Measurements from ENCODE around the gene OR52B2.

The OR52B2 gene

GRCh38 chr11:6170226-6170625 lies at the start of gene OR52B2:
TSS of gene OR52B2 (minus strand) at chr11:6170326. CDS start at chr11:6170326, 0 bp downstream.
- DNase-seq = no peak

DNA sequence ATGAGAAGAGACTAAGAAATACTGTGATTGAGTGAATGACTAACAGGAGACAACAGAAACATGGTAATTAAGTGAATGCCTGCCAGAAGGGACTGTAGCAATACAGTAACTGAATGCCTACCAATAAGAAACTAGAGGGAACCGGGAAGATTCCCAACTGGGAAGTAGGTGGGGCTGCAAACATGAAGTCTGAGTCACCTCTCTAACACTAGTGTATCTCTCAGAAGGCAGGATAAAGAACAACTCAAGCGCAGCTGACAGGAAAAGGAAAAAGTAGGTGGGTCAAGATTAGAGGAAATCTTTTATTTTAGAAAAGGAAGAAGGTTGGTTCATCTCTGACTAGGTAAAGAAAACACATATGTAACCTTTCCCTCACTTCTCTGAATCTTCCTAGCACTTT lies 49.2 kb upstream of the OR52B2 start:
- no peak for DNase-seq

GRCh38 chr11:6217722-6218121 lies 47.6 kb upstream of the OR52B2 start:
- no peak for DNase-seq

DNA sequence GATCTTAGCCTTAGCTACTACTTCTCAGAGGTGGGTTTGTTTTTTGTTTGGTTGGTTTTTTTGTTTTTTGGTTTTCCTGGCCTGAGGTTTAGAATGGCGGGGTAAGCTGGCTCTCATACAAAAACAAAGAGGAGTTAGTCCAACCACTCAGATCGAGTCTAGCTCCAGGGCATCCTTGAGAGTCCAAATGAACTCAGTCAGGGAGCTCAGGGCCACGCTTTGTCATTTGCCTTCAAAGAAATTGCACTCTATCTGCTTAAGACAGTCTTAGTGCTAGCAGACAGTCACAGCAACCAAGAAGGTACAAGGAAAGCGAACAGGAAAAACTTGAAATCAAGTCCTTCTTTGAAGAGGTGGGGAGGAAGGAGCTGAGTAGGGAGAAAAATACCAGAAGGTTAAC lies 46.4 kb upstream of the OR52B2 start:
- DNase-seq = no peak

DNA sequence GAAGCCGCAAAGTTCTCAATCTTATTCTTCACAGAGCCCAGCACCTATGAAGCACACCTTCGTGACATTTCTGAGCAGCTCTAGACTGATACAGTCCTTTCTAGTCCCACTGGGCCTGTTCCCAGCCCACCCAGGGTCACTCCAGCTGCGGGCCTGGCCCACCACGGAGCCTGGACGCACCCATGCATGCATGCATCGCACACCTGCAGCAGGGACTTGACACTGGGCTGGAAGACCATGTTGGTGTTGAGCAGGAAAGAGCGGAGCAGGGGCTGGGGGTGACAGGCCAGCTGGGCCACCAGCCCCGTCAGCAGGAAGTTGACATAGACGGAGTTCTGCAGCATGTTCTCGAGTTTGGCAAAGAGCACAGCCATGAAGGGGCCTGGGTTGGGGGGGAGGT lies 44.4 kb upstream of the OR52B2 start:
- DNase-seq = no peak

DNA sequence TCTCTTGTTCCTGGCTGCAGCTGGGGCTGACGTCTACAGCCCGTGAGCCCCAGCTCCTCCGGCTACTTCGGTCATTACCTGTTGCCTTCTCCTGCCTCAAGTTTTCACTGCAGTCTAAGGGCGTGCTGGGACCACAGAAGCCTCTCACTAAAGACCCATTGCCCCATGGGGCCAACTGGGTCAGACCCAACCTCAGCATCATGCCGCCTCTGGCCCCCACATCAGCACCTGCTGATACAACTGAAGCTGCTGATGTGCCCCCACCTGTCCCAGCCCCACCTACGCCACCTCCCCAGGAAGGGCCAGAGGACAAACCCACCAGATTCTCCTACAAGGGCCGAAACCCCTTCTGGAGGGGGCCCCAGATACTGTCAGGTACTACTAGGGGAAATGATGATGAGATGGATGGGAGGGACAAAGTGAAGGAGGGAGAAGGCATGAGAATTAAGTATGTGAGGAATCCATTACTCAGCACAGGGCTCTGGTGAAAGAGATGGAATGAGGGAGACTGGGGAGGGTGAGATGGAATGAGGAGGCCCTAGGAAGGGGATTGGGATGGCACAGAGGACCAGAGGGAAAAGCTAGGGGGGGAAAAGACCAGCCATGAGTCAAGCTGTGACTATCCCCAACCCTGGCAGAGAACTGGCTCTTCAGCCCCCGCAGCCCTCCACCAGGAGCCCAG lies 40.3 kb upstream of the OR52B2 start:
- no peak for DNase-seq

DNA sequence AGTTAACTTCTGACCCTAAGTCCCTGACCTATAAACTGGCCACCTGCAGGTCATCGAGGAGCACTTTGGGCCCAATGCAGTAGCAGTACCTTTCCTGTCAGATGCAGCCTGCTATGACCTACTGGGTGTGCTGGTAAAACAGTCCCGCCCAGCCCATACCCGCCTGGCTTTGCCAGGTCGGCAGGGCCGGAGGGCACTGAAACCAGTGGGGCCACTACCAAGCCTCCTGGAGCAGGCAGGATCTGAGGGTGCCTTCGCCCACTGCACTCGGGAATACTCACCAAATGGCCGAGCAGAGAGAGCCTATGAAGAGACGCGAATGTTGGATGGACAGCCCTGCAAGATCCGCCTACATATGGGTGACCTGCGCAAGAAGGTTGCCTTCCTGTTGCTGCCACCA lies 39.7 kb upstream of the OR52B2 start:
- DNase-seq = no peak

- no peak for DNase-seq
Measured at GRCh38 chr11:6206456-6207180, 36.5 kb upstream of the OR52B2 start.

- no peak for DNase-seq
Measured at GRCh38 chr11:6205366-6205765, 35.2 kb upstream of the OR52B2 start, which contains the start of gene C11orf42. TSS of gene C11orf42 (plus strand) at chr11:6205557. CDS start at chr11:6205616, 59 bp downstream.

GRCh38 chr11:6204706-6205105 lies 34.6 kb upstream of the OR52B2 start:
- DNase-seq = no peak

- no peak for DNase-seq
Measured at GRCh38 chr11:6203327-6203726, 33.2 kb upstream of the OR52B2 start.

DNA sequence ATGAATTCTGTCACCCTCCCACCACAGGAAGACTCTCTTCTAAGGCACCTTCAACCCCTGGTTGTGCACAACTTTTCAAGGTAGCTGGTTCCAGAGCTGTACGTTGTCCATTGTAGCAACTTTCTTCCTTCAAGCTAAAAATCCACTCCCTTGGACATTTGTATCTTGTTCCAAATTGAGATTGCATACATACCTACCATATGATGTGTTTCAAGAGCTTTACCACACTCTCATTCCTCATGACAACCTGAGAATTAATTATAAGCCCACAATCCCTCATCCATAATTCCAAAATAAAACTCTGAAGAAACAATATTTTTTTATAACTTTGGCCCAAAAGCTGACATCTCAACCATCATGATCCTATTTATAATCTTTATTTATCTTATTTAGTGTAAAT lies 31.9 kb upstream of the OR52B2 start:
- no peak for DNase-seq

DNA sequence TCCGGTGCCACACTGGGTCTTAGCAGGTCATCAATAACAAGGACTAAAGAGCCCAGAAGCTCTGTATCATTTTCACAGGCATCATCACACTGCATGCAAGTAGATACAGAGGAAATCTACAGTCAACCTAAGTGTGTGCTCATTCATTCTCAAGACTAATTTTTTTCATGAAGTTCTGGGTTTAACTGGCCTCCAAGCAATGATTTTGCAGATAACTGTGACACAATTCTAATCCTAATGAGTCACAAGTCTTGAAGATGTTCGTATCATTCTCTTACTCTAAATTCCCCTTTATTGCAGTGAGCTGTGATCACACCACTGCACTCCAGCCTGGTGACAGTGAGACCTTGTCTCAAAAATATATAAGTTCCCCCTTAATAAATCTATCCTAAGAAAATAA lies 31.4 kb upstream of the OR52B2 start:
- DNase-seq = no peak

DNA sequence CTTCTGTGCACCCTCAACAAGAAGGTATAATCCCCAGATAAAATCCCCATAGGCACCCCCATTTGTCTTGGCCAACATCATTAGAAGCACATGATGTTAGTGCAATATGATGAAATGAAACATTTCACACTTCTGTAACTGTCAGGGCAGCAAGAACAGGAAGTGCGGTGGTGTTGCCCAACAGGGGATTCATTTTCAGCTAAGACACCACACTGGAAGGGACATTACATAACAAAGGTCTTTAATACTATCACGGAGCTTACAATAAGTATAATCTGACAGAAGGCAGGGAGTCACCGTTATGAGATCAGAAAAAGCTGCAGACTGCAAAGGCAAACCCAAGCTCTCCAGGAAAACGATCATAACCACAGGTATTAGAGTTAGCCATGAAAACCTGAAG lies 30.8 kb upstream of the OR52B2 start:
- DNase-seq = no peak

GRCh38 chr11:6199174-6199810 lies 29.2 kb upstream of the OR52B2 start, which contains the start of gene OR52W1:
TSS of gene OR52W1 (plus strand) at chr11:6199224. CDS start at chr11:6199224, 0 bp downstream.
- no peak for DNase-seq

DNA sequence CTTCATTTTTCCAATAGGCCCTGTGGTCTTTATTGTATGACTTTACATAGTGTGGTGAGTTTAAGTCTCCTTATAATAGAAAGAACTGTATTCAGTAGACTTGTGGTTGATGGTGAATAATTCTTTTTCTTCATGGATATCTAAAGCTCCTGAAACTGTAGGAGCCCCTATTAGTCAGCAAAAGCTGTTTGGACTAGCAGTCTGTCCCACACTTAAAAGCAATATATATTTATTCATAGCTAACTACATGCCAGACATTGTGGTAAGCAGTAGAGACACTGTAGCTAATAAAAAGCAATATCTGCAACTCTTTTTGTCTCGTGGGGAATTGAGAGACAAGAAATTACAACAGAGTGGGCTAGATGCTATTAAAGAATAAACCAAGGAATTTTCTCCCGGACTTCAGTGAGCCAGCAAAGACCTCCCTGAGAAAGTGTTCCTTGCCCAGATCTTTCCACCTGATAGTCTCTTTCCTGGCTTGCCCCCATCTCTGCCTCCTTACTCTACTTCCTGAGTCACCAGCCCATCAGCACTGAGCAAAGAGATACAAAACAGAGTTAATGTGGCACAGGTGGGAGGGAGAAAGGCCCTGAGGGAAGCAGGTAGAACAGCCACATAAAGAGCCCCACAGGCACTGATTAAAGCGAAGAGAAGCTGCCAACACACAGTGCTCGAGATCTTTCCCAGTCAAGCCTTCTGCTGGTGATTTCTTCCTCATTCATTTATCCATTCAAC lies 27.5 kb upstream of the OR52B2 start:
- no peak for DNase-seq

DNA sequence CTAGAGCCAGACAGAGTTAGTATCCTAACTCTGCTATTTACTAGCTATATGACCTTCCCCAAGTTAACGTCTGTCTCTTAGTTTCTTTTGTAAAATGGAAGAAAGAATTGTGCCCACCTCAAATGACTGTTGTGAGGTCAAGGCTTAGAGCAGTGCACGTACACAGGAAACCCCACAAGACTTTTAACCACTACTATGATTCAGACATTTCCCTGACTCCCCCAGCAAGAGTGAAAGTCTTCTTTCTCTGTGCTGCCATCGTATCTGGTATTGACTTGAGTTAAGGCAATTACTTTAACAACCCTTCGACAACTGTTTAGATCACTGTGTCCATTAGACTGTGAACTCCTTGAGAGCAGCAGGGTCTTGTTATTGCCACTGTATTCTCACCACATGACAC lies 26.3 kb upstream of the OR52B2 start:
- DNase-seq = no peak

GRCh38 chr11:6194065-6194581 lies 24.0 kb upstream of the OR52B2 start:
- DNase-seq = no peak

DNA sequence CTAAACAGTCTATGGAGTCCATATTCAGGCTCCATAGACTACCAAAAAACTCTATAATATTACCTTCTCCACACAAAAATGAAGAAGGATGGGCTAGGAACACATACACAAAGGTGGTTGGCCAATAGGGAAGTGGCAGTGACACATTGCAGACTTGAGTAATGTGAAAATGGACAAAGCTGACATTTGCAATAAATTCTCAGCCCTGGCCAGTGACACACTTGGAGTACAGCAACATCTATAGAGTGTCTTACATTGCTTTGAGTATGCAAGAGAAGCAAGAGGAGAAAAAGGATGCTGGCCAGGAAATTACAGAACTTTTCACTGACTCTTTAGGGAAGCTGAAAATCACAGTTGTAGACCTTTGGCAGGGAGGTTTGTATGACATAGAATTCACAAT lies 21.6 kb upstream of the OR52B2 start:
- no peak for DNase-seq

GRCh38 chr11:6175440-6175839 lies 5.3 kb upstream of the OR52B2 start:
- DNase-seq = no peak

GRCh38 chr11:6156628-6157359 lies 13.3 kb downstream of the OR52B2 start:
- no peak for DNase-seq

- no peak for DNase-seq
Measured at GRCh38 chr11:6152126-6152525, 18.0 kb downstream of the OR52B2 start.

Data from hippocampal formation (tissue), 2 donors.